RCC 7860 (cell line): ENCODE results near the gene IL36B.

Source experiments
- DNase-seq: peaks from one replicate; pipeline ENCODE4 v3.0.0-alpha.2; 2015; ENCODE audit warnings: low spot score
- FAIRE-seq: peaks from 2 replicates; lab custom pipeline; 2012; peaks lifted over from hg19 to GRCh38; lab: Jason Lieb, UNC

Gene IL36B

GRCh38 chr2:113012436-113013335 is 40.0 kb downstream of the IL36B start:
- peak; percentile 83 for DNase-seq
- FAIRE-seq: no peak

- FAIRE-seq: no peak
- DNase-seq: no peak
Measured at GRCh38 chr2:113011108-113011507, 41.6 kb downstream of the IL36B start.

DNA sequence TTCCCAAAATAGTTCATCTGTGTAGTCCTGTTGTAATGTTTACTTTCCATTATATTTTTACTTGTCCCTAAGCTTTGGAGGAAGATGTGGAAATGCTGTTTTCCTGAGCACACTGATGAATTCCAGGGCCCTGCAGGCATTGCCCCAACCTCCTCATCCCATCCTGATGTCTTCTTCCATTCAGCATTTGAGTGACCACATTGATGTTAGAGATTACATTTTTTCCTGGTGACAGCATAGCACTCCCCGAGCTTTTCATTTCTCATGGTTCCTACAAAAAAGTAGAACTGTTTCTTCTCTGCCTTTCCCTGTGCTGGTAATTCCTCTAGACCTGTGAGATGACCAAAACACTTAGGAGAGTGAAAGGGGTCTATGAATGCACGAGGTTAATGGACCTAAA is 42.6 kb downstream of the IL36B start:
- FAIRE-seq (no peak), DNase-seq (peak; percentile 20)

DNA sequence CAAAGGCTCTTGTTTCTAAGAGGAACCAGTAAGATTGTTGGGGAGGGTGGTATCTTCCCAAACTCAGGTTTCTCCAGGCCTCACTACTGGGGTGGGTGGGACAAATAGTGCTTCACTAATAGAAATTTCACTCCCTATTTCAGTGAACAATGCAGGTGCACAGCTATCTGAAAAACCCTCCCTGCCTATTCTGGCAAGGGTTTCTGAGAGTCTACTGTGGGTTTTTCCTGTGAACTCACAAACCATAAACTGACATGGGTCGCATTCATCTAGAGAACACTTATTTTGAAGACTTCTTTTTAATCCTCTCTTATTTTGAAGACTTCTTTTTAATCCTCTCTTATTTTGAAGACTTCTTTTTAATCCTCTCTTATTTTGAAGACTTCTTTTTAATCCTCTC is 43.0 kb downstream of the IL36B start:
- DNase-seq (no peak), FAIRE-seq (no peak)

GRCh38 chr2:113007250-113007649 is 45.4 kb downstream of the IL36B start:
- DNase-seq (no peak), FAIRE-seq (no peak)

GRCh38 chr2:113005030-113005509 is 47.6 kb downstream of the IL36B start, which contains the start of gene IL36A:
Gene IL36A, plus strand, starts transcription at chr2:113005459. Its CDS starts 413 bp downstream, at chr2:113005872.
- FAIRE-seq: no peak
- no peak for DNase-seq

GRCh38 chr2:113002677-113003076 is 50.0 kb downstream of the IL36B start:
- DNase-seq (no peak), FAIRE-seq (no peak)

GRCh38 chr2:113000436-113000835 is 52.2 kb downstream of the IL36B start:
- DNase-seq: no peak

GRCh38 chr2:112997151-112997550 is 55.5 kb downstream of the IL36B start:
- DNase-seq: no peak
- FAIRE-seq: no peak

More at GRCh38 chr2:113000436-113000835, 52.2 kb downstream of the IL36B start:
- FAIRE-seq: no peak

GRCh38 chr2:112996635-112997034 is 56.0 kb downstream of the IL36B start:
- DNase-seq: no peak
- no peak for FAIRE-seq

DNA sequence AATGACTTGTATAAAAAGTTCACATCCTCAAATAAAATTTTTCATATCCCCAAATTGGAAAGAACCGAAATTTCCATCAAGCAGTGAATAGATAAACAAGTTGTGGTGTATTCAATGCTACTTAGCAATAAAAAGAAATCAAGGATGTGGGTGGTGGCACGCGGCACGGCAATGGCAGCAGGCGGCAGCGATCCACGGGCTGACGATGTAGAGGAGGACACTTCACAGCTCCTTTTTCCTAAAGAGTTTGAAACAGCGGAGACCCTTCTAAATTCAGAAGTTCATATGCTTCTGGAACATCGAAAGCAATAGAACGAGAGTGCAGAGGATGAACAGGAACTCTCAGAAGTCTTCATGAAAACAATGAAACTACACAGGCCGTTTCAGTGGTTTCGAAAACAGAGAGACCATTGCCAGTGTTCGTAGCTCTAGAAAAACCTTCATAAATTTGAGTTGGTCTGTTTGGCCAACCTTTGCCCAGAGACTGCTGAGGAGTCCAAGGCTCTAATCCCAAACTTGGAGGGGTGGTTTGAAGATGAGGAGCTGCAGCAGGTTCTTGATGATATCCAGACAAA is 57.2 kb downstream of the IL36B start:
- DNase-seq (no peak), FAIRE-seq (no peak)

GRCh38 chr2:112994648-112995047 is 58.0 kb downstream of the IL36B start:
- FAIRE-seq (no peak), DNase-seq (no peak)

DNA sequence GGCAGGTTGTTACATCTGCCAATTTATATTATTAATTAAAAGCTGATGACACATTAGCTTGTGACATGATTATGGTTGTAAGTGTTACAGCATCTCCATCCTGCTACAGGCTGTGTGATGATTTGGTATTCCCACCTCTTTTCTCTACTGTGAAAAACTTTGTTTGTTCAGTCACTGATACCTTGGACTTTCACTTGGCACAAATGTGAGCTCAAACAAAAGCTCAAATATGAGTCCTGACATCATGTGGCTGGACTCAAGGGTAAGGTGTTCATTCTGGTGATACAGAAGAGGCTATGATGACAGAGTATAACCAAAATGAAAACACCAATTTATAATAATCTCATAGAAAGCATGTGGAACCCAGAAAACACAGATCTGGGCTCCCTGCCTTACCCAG is 58.8 kb downstream of the IL36B start:
- FAIRE-seq (no peak), DNase-seq (no peak)

DNA sequence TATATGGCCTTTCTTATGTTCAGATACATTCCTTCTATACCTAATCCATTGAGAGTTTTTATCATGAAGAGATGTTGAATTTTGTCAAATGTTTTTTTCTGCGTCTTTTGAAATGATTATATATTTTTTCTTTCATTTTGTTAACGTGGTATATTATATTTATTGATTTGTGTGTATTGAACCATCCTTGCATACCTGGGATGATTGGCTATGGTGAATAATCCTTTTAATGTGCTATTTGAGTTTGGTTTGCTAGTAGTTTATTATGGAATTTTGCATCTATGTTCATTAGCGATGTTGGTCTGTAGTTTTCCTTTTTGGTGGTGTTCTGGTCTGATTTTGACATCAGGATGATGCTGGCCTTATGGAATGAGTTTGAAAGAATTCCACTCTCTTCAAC is 63.1 kb downstream of the IL36B start:
- FAIRE-seq: no peak
- no peak for DNase-seq

DNA sequence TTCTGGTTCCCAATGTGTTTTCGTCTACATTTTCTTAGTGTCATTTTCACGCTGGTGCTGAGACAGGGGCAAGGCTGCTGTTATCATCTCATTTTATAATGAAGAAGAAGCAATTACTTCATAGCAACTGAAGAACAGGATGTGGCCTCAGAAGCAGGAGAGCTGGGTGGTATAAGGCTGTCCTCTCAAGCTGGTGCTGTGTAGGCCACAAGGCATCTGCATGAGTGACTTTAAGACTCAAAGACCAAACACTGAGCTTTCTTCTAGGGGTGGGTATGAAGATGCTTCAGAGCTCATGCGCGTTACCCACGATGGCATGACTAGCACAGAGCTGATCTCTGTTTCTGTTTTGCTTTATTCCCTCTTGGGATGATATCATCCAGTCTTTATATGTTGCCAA is 67.6 kb downstream of the IL36B start:
- FAIRE-seq: no peak
- no peak for DNase-seq

- no peak for DNase-seq
- FAIRE-seq: no peak
Measured at GRCh38 chr2:112980537-112980936, 72.1 kb downstream of the IL36B start.

DNA sequence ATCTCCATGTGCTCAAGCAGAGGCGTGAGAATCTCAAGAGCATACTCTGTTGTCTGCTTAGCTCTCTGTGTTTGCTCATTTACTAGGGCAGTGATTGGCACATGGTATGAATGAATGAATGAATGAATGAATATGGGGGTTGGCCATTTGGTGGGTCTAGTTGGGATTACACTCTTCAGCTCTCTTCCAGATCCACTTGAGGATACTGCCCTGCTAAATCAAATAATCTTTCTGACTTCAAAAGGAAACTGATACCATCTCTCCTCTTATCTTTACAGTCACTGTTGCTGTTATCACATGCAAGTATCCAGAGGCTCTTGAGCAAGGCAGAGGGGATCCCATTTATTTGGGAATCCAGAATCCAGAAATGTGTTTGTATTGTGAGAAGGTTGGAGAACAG is 72.9 kb downstream of the IL36B start:
- DNase-seq (no peak), FAIRE-seq (no peak)

GRCh38 chr2:112977559-112978056 is 75.1 kb downstream of the IL36B start, which contains the start of gene IL36G:
Gene IL36G, plus strand, starts transcription at chr2:112978006. Its CDS starts 633 bp downstream, at chr2:112978639.
- FAIRE-seq: no peak
- DNase-seq: no peak
